Dermis microvascular lymphatic vessel endothelial cell (primary cell): Measurements from ENCODE around the gene LPGAT1. TPM values are rescaled to one million over a fixed set of nuclear protein-coding genes. Genes with fewer than 3 reads are reported as not detected.
"Not testable (repeated sequence)": the region's sequence is repeated elsewhere in the genome, so short reads cannot be mapped to it uniquely, and the experiment has no call there.

ENCODE experiments used
- DNase-seq, 2 donors: peaks; one replicate each; pipeline versions ENCODE4 v3.0.0 to v3.0.0-alpha.2; 2010; ENCODE audit warnings: low read depth in 2 of 2
- total RNA-seq: library from RNA; depleted of rRNA; stranded (reverse); fragments of >200 nt; gene quantifications from 2 replicates; pipeline ENCODE4 v1.2.1, GENCODE V29; 2014

Gene LPGAT1, protein sequence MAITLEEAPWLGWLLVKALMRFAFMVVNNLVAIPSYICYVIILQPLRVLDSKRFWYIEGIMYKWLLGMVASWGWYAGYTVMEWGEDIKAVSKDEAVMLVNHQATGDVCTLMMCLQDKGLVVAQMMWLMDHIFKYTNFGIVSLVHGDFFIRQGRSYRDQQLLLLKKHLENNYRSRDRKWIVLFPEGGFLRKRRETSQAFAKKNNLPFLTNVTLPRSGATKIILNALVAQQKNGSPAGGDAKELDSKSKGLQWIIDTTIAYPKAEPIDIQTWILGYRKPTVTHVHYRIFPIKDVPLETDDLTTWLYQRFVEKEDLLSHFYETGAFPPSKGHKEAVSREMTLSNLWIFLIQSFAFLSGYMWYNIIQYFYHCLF
- 35.6 and 37.9 TPM in 2 replicates for total RNA-seq

DNA sequence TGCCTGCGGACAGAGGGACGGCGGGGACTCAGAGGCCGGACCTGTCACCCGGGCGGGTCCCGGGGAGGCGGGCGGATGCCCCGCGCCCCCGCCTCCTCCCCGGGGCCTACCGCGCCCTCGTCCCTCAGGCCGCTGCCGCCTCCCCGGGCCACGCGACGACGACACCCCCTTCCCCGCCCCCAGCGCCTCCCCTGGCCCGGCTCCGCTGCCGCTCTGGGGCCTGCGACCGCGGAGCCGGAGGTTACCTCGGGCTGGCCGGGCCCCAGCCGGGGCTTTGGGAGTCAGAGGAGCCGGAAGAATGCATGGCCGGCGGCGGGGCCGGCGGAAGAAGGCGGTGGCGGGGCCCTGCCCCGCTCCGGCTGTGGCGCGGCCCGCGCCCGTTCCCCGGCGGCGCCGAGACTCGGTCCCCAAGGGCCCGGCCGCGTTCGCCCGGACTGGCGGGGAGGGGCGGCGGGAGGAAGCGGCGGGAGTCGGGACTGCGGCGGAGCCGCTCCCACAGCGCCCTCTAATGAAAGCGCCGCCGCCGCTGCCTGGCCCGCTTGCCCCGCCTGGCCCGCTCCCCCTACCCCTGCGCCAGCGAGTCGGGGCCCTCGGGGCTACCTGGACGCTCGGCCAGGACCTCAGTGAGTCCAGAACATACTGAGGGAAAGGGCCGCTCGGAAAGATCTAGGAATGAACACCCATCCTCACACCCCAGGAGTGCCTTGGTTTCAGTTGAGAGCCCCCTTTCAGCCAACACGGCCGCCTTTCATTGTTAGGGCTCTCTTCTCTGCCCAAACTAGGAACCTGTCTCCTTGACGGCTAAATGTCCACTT is at the start of gene LPGAT1:
Gene LPGAT1 (minus strand): TSS at position 436 of the 815 bp plus-strand sequence. CDS start 1,467 bp downstream, outside the sequence.
- DNase-seq = peak; percentile 20 to 79

DNA sequence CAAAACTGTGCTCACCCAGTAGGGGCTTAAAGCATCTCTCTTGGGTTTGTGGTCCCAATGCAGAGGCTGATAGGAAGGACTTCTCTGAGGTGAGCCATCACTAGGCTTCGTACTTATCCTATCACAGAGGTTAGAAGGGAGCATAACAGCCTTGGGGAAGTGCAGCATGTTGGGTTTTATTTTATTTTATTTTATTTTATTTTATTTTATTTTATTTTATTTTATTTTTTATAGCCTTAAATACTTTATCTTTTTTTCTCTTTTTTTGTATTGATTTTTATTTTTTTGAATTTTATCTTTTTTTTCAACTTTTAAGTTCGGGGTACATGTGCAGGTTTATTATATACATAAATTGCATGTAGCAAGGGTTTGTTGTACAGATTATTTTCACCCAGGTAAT is 48.9 kb upstream of the LPGAT1 start:
- DNase-seq = no peak

DNA sequence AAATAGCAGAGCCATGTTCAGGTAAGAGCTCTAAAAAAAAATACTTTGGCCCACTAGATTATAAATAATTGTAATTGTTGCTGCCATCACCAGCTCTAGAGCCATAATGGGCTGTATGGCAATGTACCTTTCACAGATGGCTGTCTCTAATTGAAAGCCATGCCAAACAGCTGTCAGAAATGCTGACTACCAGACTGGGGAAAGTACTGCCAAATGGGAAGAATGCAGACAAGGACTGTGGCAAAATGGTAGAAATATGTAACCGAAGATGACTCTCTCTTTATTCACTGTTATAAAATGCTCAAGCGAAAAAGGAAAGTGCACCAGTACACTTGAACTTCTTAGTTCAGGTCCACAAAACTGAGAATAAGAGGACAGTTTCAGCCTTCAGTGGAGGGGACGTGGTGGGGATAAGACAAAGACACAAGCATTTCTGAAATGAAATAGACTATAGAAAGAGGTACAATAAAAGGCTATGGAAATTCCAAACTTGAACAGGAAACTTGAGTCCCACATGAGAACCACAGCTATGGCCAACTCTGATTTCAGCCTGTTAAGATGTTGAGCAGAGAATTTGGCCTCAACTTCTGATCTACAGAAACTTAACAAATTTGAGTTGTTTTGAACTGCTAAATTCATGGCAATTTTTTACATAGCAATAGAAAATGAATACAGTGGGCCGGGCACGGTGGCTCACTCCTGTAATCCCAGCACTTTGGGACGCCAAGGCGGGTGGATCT is 46.5 kb upstream of the LPGAT1 start:
- DNase-seq = no peak

DNA sequence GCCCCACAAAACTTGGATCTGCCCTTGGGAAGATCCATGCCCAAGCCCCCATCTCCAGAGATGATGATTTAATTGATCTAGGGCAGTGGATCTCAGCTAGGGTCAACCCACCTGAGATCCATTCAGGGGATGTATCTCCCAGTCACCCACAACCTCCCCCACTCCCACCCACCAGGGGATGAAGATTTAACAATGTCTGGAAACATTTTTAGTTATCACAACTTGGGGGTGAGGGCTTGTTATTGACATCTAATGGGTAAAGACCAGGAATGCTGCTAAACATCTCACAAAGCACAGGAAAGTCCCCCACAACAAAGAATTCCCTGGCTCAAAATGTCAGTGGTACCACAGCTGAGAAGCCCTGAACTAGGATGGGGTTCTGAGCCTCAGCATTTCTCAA is 45.0 kb upstream of the LPGAT1 start:
- DNase-seq = no peak

DNA sequence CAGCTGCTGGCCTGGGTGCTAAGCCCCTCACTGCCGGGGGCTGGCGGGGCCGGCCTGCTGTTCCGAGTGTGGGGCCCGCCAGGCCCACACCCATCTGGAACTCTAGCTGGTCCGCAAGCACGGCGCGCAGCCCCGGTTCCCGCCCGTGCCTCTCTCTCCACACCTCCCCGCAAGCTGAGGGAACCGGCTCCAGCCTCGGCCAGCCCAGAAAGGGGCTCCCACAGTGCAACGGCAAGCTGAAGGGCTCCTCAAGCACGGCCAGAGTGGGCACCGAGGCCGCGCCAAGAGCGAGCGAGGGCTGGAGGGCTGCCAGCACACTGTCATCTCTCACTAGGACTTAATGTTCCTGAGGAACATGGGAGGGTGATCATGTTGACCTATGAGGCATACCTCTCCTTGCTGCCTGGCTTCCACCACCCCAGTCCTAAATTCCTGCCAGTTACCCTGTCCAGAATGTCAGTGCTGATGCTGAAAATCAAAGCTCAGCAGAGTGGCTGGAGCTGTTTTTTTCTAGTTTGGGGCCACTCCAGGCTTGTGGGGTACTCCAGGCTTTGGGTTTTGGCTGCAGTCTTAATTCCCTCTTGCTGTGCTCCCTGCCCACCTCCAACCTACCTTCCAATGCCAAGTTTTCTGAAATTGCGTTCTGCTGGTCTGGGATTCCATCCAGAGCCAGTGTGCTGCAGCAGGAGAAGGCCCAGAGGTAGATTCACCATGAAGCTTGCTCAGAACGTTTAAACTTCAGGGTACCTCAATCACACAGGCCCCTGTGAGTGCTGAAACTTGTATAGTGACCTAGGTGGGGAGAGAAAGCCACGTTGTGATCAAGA is 44.2 kb upstream of the LPGAT1 start:
- DNase-seq = no peak

DNA sequence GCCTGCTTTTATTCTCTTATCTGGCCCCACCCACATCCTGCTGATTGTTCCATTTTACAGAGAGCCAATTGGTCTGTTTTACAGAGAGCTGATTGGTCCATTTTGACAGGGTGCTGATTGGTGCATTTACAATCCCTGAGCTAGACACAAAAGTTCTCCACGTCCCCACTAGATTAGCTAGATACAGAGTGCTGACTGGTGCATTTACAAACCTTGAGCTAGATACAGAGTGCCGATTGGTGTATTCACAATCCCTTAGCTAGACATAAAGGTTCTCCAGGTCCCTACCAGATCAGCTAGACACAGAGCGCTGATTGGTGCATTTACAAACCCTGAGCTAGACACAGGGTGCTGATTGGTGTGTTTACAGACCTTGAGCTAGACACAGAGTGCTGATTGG is 43.2 kb upstream of the LPGAT1 start:
- DNase-seq = not testable (repeated sequence)

DNA sequence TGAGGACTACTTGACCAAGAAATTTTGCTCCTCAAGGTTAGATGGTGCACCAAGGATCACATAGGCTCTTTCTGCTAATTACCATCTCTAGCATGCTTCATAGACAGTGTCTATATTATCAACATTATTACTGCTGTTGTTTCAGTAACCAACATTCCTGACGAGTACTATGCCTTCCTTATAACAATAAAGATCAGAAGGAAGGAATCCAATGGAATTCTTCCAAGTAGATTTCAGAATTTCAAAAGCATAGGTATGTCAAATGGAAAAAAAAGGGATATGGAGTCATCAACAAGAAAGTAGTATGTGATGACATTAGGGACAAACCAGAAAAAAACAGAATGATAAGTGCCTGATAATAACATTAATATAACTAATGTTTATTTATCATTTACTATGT is 39.6 kb upstream of the LPGAT1 start:
- peak in 1 of 2 donors; percentile 4 for DNase-seq

DNA sequence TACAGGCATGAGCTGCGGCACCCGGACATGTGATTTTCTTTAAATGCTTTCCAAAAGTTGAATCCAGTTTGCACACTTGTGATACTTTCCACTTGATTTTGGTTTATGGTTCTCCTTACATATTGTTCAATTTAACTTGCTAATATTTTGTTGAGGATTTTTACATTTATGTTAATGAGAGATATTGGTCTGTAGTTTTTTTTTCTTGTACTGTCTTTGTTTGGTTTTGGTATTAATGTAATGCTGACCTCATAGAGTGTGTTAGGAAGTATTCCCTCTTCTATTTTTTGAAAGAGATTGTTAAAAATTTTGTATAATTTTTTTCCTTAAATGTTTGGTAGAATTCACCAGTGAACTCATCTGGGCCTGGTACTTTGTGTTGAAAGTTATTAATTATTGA is 34.6 kb upstream of the LPGAT1 start:
- DNase-seq = no peak

DNA sequence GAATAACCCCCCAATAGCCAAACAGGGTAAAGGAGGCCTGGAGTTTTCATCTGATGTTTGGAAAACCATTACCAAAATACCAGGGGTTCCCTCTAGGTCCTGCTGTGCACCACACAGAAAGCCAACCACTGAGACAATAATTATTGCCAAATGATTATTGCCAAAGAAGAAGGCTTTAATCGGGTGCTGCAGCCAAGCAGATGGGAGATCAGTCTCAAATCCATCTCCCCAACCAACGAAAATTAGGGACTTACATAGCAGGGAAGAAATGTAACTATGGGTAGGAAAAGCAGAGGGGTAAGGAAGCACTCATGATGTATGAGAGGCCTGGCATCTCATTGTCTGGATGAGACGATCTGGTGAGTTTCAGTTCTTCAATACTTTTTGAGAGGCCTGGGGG is 28.8 kb upstream of the LPGAT1 start:
- DNase-seq = no peak

DNA sequence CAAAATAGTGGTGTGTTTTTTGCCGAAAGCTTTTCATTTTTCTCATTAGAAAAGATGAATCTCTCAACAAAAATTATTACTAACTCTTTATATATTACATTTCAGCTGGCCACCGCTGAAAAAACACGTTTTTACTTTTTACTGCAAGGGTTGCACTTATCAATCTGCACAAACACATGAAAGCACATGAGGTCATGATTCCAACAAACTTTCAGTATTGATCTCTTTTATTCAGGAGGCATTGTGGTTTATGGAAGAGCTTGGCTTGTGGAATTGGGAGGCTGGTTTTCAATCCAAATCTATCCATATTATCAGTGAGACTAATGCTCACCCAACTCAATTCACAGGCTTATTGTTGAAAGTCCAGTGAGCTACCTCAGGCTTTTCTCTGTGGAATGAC is 20.6 kb upstream of the LPGAT1 start:
- DNase-seq = no peak

DNA sequence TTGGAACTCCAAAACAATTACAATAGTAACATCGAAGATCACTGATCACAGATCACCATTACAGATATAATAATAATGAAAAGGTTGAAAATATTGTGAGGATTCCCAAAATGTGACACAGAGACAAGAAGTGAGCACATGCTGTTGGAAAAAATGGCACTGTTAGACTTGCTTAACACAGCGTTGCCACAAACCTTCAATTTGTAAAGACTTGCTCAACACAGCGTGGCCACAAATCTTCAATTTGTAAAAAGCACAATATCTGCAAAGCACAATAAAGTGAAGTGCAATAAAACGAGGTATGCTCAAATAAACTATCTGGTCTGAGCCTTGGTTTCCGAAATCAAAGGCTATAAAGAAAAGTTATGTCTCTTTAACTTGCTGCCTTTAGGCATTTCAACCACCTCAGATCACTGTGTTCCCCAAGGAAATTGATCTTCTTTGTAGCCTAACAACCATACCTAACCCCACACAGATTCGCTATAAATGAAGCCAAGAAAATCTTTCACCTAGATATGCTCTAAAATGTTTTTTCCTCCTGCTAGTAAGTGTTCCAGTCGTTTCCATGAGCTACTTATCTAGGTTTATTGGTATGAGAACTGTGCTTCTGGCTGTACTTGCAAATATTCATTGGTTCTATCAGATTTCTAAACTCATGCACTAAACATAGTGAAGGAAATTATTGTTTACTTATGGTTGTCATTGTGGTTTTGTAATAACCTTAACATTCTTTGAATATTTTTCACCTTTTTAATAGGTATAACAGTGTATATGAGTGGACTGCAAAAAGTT is 13.1 kb upstream of the LPGAT1 start:
- DNase-seq = no peak

DNA sequence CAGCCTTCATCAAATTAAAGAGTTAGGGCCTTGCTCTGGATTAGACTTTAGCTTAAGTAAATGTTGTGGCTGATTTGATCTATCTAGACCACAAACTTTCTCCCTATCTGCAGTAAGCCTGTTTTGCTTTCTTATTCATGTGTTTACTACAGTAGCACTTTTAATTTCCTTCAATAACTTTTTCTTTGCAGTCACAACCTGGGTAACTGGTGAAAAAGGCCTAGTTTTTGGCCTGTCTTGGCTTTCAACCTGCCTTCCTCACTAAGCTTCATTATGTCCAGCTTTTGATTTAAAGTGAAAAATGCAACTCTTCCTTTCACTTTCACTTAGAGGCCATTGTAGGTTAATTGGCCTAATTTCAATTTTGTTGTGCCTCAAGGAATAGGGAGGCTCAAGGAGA is 12.5 kb upstream of the LPGAT1 start:
- no peak for DNase-seq

DNA sequence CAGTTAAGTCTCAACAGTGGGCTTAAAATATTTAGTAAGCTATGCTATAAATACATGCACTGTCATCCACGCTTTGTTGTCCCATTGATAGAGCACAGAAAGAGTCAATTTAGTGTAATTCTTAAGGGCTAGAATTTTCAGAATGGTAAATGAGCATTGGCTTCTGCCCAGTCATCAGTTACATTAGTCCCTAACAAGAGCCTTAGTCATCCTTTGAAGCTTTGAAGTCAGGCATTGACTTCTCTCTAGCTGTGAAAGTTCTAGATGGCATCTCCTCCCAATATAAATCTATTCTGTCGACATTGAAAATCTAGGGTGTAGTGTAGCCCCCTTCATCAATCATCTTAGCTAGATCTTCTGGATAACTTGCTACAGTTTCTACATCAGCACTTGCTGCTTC is 12.0 kb upstream of the LPGAT1 start:
- DNase-seq = no peak

DNA sequence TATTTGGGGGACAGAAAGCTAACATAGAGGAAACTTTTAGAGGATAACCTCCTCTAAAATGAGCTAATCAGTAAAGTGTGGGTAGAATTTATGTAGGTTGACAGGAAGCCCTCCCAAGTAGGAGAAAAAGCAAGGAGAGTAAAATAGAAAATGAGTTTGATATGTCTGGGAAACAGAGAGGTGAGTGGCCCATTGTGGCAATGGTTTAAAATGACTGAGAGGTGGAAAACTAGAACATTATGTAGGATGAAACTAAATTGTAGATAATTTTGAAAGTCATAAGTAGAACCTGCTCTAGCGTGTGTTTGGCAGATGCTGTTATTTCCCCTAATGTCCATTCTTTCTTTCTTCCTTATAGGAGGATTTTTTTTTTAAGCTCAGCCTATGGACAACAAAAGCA is 8.5 kb upstream of the LPGAT1 start:
- DNase-seq = no peak

DNA sequence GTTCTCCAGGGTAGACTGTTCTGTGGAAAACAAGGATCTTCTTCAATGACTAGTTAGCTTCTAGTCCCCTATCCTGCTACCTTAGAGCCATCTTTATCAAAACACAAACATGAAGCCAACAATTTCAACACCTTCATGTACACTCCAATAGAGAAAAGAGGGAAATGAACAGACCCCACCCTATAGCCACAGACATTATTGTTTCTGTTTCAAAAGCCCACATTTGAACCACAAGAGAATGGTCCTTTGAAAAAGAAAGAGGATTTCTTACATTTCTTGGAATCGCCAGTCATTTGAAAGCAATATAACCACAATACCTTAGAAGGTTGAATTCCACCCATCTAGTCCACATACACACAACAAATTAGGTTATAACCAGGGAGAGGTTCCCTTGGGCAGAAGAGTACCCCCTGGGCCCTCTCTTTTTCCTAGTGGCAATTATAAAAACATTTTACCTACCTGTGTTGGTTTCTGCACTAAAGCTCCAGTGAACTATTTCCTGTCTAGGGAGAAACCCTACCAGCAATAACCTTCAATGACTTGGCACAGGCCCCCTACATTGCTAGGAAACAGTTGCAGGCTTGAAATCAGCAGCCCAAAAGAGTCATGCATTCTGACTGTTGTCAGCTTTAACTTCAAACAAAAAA is 2.7 kb upstream of the LPGAT1 start:
- no peak for DNase-seq

DNA sequence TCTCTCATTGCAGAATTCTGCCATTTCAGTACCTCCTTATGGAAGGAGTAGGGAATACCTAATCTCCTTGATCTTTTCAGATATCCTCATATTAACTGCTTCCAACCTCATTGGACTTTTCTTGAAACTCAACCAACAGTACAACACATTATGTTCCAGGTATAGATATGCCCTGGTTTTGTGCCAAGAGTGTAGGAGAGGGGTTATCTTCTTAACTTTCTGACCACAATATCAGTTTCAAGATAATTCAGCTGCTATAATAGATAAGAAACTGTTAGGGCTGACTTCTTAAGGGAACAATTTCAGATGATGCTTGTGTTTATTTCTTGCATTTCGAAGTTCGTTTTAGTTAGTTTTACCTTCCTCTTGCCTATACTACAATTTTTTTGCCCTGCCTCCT is 2.1 kb upstream of the LPGAT1 start:
- no peak for DNase-seq

DNA sequence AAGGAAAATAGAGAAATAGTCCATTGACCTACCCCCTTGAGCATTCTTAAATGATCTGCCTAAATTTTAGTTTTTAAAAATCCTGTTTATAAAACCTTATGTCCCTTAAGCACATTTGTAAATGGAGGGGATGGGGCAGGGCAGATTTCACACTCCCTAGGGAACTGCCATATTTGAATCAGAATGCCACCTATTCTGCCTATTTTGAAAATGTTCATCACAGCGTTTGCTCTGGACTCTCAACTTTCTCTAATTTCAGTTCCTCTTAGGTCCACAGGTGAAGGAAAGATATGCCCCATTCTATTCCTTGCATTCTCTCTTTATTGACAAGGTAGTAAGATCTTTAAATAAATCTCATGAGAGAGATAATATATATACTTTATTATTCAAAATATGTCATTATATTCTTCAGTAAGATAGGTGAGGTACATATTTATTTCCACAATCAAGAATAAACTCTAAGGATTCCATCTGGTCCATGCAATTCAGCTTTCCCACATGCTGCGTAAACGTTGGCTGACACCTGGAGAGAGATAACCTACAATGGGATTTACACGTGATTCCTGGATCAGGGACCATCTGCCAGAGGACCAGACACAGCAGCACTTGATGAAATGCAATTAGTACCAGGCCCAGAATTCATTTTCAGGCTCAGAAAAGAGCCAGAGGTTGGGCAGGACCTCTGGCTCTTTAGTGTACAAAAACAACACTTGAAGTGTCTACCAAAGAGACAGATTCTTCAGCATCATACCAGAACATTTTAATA is 1.2 kb upstream of the LPGAT1 start:
- DNase-seq = no peak

DNA sequence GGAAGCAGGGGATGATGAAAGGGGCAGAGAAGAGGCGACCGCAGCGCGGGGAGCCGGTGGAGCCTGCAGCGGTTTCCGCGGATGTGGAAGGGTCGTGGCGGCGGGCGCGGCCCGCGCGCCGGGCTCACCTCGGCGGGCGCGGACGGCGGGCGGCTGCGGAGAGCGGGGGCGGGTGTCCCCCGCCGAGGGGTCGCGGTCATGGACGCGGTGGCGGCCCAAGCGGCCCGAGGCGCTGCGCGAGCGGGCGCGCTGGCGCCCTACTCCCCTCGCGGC is 572 bp downstream of the LPGAT1 start:
- no peak for DNase-seq

DNA sequence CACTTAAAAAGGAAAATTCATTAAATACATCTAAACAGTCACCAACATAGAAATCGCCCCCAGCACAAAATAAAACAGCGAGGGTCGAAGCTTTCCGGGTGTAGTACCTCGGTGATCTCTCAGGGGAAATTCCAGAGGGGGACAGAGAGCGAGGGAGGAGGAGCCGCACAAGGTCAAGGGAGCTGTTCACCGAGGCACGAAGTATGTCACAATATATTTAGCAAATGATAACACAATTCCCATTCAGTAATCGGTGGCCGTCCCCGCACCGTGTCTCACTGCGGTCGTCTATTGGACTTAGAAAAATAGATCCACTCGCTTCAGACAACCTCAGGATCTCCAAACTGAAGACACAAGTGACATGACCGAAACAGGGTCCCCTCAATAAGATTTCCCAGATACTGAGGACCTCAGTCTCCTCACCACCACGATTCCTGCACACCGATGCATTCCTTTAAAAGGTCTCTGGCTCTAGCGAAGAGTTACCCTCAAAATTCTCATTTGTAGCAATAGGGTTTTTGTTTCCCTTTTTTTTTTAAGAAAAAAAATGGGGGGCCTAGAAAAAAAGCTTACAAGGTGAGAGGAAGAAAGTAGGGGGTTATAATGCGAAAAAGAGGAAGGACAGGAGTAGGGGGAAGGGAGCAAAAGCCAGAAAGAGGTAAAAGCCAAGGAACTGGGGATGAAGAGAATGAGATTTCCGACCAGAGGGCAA is 1.1 kb downstream of the LPGAT1 start:
- peak in 1 of 2 donors; percentile 6 for DNase-seq
